H1 (cell line): ENCODE measurements around the gene CDC73. TPM values are rescaled to one million over a fixed set of nuclear protein-coding genes. Genes with fewer than 3 reads are reported as not detected.

Experiments used
- CTCF ChIA-PET: fragments of 300-600 bp; sonication (Branson Sonifier 250); formaldehyde crosslinking; loops from one replicate; lab custom pipeline; 2021; ENCODE audit not compliant: partially characterized antibody; lab: Charles Lee
- POLR2A ChIA-PET: fragments of 300-600 bp; sonication (Branson Sonifier 250); formaldehyde crosslinking; loops from one replicate; lab custom pipeline; 2021; ENCODE audit warnings: inconsistent platforms; ENCODE audit not compliant: partially characterized antibody; lab: Charles Lee
- DNase-seq, 2 experiments: peaks; one replicate each; pipeline versions ENCODE4 v3.0.0 to v3.0.0-alpha.2; 2010 to 2022; ENCODE audit warnings: low spot score in 2 of 2, low read depth in 1 of 2, mixed read lengths in 1 of 2
- FAIRE-seq: peaks from 2 replicates; lab custom pipeline; 2011; peaks lifted over from hg19 to GRCh38; lab: Jason Lieb, UNC
- H2AFZ ChIP-seq: 2 replicates; pipeline ENCODE4 v1.8.1; 2012; ENCODE audit warnings: low read length, inconsistent platforms
- H2AK5ac ChIP-seq: 2 replicates; pipeline ENCODE4 v1.6.1; 2013; ENCODE audit warnings: low read depth, low read length
- H2BK120ac ChIP-seq: replicated peaks from 2 replicates; pipeline ENCODE3; 2013; ENCODE audit warnings: low read depth, low read length, inconsistent platforms
- H2BK12ac ChIP-seq: 2 replicates; pipeline ENCODE4 v1.6.1; 2013; ENCODE audit warnings: low read depth, low read length
- H2BK15ac ChIP-seq: 2 replicates; pipeline ENCODE4 v1.6.1; 2013; ENCODE audit warnings: low read length
- H2BK20ac ChIP-seq: 2 replicates; pipeline ENCODE4 v1.6.1; 2013; ENCODE audit warnings: low read length
- H2BK5ac ChIP-seq: 2 replicates; pipeline ENCODE4 v1.6.1; 2013; ENCODE audit warnings: low read depth, low read length
- H3K14ac ChIP-seq: 2 replicates; pipeline ENCODE4 v1.6.1; 2013; ENCODE audit warnings: inconsistent platforms; ENCODE audit not compliant: insufficient read length
- H3K18ac ChIP-seq: 2 replicates; pipeline ENCODE4 v1.6.1; 2013; ENCODE audit warnings: low read length; ENCODE audit errors: extremely low read depth
- H3K23ac ChIP-seq: 2 replicates; pipeline ENCODE4 v1.6.1; 2013; ENCODE audit warnings: inconsistent platforms; ENCODE audit not compliant: insufficient read length
- H3K23me2 ChIP-seq: 2 replicates; pipeline ENCODE4 v1.6.1; 2013; ENCODE audit warnings: low read depth, low read length
- H3K27ac ChIP-seq: 2 replicates; pipeline ENCODE4 v1.6.1; 2011; ENCODE audit warnings: low read depth, low read length, inconsistent platforms
- H3K27me3 ChIP-seq, 4 experiments: replicated peaks in 1 of 4; 1 replicate in 1 of 4; 2 replicates in 3 of 4; pipeline versions ENCODE4 v1.6.1 to v1.8.1; 2011 to 2013; ENCODE audit warnings: low read length in 3 of 4, mild to moderate bottlenecking in 3 of 4, inconsistent platforms in 2 of 4, mixed read lengths in 2 of 4, moderate library complexity in 1 of 4; ENCODE audit not compliant: control insufficient read depth in 3 of 4, insufficient read depth in 3 of 4; ENCODE audit errors: extremely low read depth in 1 of 4
- H3K36me3 ChIP-seq, 4 experiments: 2 replicates each; pipeline versions ENCODE4 v1.6.1 to v1.8.1; 2011 to 2013; ENCODE audit warnings: mild to moderate bottlenecking in 4 of 4, low read length in 3 of 4, moderate library complexity in 2 of 4, control low read depth in 1 of 4, inconsistent platforms in 1 of 4; ENCODE audit not compliant: insufficient read depth in 4 of 4, control insufficient read depth in 2 of 4
- H3K4ac ChIP-seq: replicated peaks from 2 replicates; pipeline ENCODE3; 2013; ENCODE audit warnings: low read length, low read depth, mixed read lengths, inconsistent platforms; ENCODE audit not compliant: insufficient read length
- H3K4me1 ChIP-seq, 4 experiments: replicated peaks in 1 of 4; 1 replicate in 1 of 4; 2 replicates in 3 of 4; pipeline versions ENCODE4 v1.6.1 to v1.8.1; 2011 to 2013; ENCODE audit warnings: low read length in 3 of 4, inconsistent platforms in 2 of 4, mixed read lengths in 1 of 4; ENCODE audit not compliant: insufficient read depth in 4 of 4, control insufficient read depth in 3 of 4
- H3K4me2 ChIP-seq, 2 experiments: 2 replicates each; pipeline versions ENCODE4 v1.6.1 to v1.8.1; 2011 to 2013; ENCODE audit warnings: low read depth in 2 of 2, low read length in 2 of 2, control low read depth in 1 of 2, inconsistent platforms in 1 of 2, mild to moderate bottlenecking in 1 of 2; ENCODE audit not compliant: insufficient read depth in 1 of 2
- H3K4me3 ChIP-seq, 4 experiments: fragments of 200-600, 300-600 bp in 1 of 4; sonication (generic), shearing (Covaris generic), sonication (Bioruptor Twin) in 1 of 4; 2 replicates each; pipeline versions ENCODE4 v1.5.1 to v1.8.1; 2011 to 2016; ENCODE audit warnings: low read length in 4 of 4, low read depth in 3 of 4, control low read depth in 2 of 4, inconsistent platforms in 2 of 4, mild to moderate bottlenecking in 2 of 4, mixed read lengths in 1 of 4, moderate library complexity in 1 of 4; ENCODE audit not compliant: insufficient read depth in 2 of 4; ENCODE audit errors: extremely low read depth in 1 of 4
- H3K56ac ChIP-seq: replicated peaks from 2 replicates; pipeline ENCODE3; 2013; ENCODE audit warnings: low read depth, mild to moderate bottlenecking, mixed read lengths, low read length, inconsistent platforms; ENCODE audit not compliant: insufficient read length
- H3K79me1 ChIP-seq: 2 replicates; pipeline ENCODE4 v1.6.1; 2013; ENCODE audit warnings: low read depth, low read length, control low read depth
- H3K79me2 ChIP-seq, 2 experiments: 2 replicates each; pipeline versions ENCODE4 v1.6.1 to v1.8.1; 2012 to 2013; ENCODE audit warnings: low read length in 2 of 2, mild to moderate bottlenecking in 2 of 2, inconsistent platforms in 1 of 2; ENCODE audit not compliant: insufficient read depth in 2 of 2, control insufficient read depth in 1 of 2
- H3K9ac ChIP-seq, 4 experiments: replicated peaks in 1 of 4; 1 replicate in 1 of 4; 2 replicates in 3 of 4; pipeline versions ENCODE4 v1.6.1 to v1.8.1; 2011 to 2013; ENCODE audit warnings: low read depth in 3 of 4, low read length in 3 of 4, control low read depth in 2 of 4, mild to moderate bottlenecking in 2 of 4, moderate library complexity in 2 of 4, inconsistent platforms in 1 of 4; ENCODE audit errors: extremely low read depth in 1 of 4
- H3K9me3 ChIP-seq, 2 experiments: 2 replicates each; pipeline versions ENCODE4 v1.6.1 to v1.8.1; 2012 to 2013; ENCODE audit warnings: mild to moderate bottlenecking in 2 of 2, moderate library complexity in 2 of 2, control low read depth in 1 of 2, inconsistent platforms in 1 of 2, low read depth in 1 of 2, low read length in 1 of 2, mixed read lengths in 1 of 2; ENCODE audit not compliant: insufficient read depth in 2 of 2
- H4K20me1 ChIP-seq, 2 experiments: replicated peaks in 1 of 2; 2 replicates each; pipeline versions ENCODE3 to v1.8.1; 2011 to 2013; ENCODE audit warnings: inconsistent platforms in 2 of 2, low read length in 2 of 2, mild to moderate bottlenecking in 1 of 2; ENCODE audit not compliant: insufficient read depth in 2 of 2, control insufficient read depth in 1 of 2
- H4K5ac ChIP-seq: 2 replicates; pipeline ENCODE4 v1.6.1; 2013; ENCODE audit warnings: low read length, low read depth, mixed read lengths, inconsistent platforms; ENCODE audit not compliant: insufficient read length
- H4K8ac ChIP-seq: 2 replicates; pipeline ENCODE4 v1.8.0; 2013; ENCODE audit warnings: mild to moderate bottlenecking, moderate library complexity, low read length, inconsistent platforms; ENCODE audit not compliant: insufficient read depth; ENCODE audit errors: extremely low read depth
- H4K91ac ChIP-seq: replicated peaks from 2 replicates; pipeline ENCODE3; 2013; ENCODE audit warnings: low read length, mixed read lengths, inconsistent platforms; ENCODE audit not compliant: insufficient read length
- CBX5 ChIP-seq: fragments of 300-800, 300-1000 bp; sonication (generic); IDR thresholded peaks from 2 replicates; pipeline ENCODE4 v1.7.1; 2016; ENCODE audit warnings: antibody characterized with exemption, low read length, low read depth
- GABPA ChIP-seq: IDR thresholded peaks from 2 replicates; pipeline ENCODE4 v1.6.1; 2011; ENCODE audit warnings: mild to moderate bottlenecking, low read length, moderate library complexity, borderline replicate concordance; ENCODE audit not compliant: insufficient read depth
- GTF2F1 ChIP-seq: IDR thresholded peaks from 2 replicates; pipeline ENCODE4 v1.6.1; 2012; ENCODE audit warnings: low read depth, low read length, improper control_type of control experiment, borderline replicate concordance
- JUND ChIP-seq: IDR thresholded peaks from 2 replicates; pipeline ENCODE4 v1.6.1; 2011; ENCODE audit warnings: mild to moderate bottlenecking, improper control_type of control experiment, low read length
- KDM4A ChIP-seq: IDR thresholded peaks from one replicate; pipeline ENCODE4 v1.7.1; 2012; ENCODE audit warnings: low read depth, mild to moderate bottlenecking, moderate library complexity, low read length, inconsistent platforms; ENCODE audit not compliant: severe bottlenecking
- PHF8 ChIP-seq: fragments of 200-600 bp; sonication (generic); conservative IDR thresholded peaks from 2 replicates; pipeline ENCODE4 v1.7.1; 2012; ENCODE audit warnings: low read depth, mild to moderate bottlenecking, inconsistent platforms, low read length, moderate library complexity
- TBP ChIP-seq: IDR thresholded peaks from 2 replicates; pipeline ENCODE4 v1.6.1; 2011; ENCODE audit warnings: low read depth, low read length, improper control_type of control experiment
- WGBS, 2 experiments: shearing (Covaris generic) in 1 of 2; methylation state at CpG; one replicate each; pipeline versions ENCODE4 v1.1.6 to v1.1.7; 2013 to 2015; ENCODE audit warnings: low lambda C conversion rate in 2 of 2, mixed read lengths in 2 of 2, inconsistent platforms in 1 of 2, low coverage in 1 of 2, missing lambda C conversion rate in 1 of 2; ENCODE audit not compliant: insufficient replicate concordance in 2 of 2, insufficient coverage in 1 of 2, insufficient read length in 1 of 2; ENCODE audit errors: extremely low coverage in 1 of 2, missing lambda C conversion rate in 1 of 2; 5-methylcytosine and 5-hydroxymethylcytosine counted together
- long read RNA-seq, 2 experiments: library from RNA in 1 of 2; library from capped mRNA in 1 of 2; stranded (forward); transcript quantifications; one replicate each; pipeline ENCODE4 v2.0.0, GENCODE V29; 2021; ENCODE audit warnings: inconsistent platforms in 1 of 2
- polyA minus RNA-seq, 3 experiments: library from RNA; depleted of rRNA, polyadenylated mRNA; stranded (reverse); fragments of >200 nt; gene quantifications; 1 replicate in 2 of 3; 2 replicates in 1 of 3; pipeline ENCODE4 v1.2.3, GENCODE V29; 2011
- polyA plus RNA-seq, 7 experiments: library from polyadenylated mRNA; depleted of rRNA in 3 of 7; stranded (reverse) in 5 of 7; unstranded in 2 of 7; fragments of >200 nt in 5 of 7; fragments of 200-250 nt in 2 of 7; gene quantifications; 1 replicate in 5 of 7; 2 replicates in 1 of 7; 4 replicates in 1 of 7; pipeline versions ENCODE4 v1.2.1 to v1.2.3, GENCODE V29; 2011 to 2013; ENCODE audit warnings: missing spikeins in 2 of 7, mixed read lengths in 2 of 7
- total RNA-seq: library from RNA; stranded (reverse); fragmentation: NEBNext Ultra II Directional; extraction: Animal tissue kit (Norgen Biotek cat#: 25700); gene quantifications from 2 replicates; pipeline ENCODE4 v1.2.1, GENCODE V29; 2021

CDC73 gene
- total RNA-seq (61.2 and 64.0 TPM in 2 replicates), polyA plus RNA-seq (2011; rRNA removed) (6.5 and 9.8 TPM in 2 replicates), polyA minus RNA-seq (2011; rRNA and poly(A)+ RNA removed) (31.7 and 41.3 TPM in 2 replicates)
- polyA plus RNA-seq (2011; cell fraction: cytosol; rRNA removed), result 17.0 TPM
- polyA plus RNA-seq (2011; cell fraction: nucleus; rRNA removed), result 6.1 TPM
- 24.3 to 49.0 TPM (median 32.1 TPM) in 4 replicates for polyA plus RNA-seq (2012, experiment 1 of 2)
- polyA plus RNA-seq (2012, experiment 2 of 2), result 3.2 TPM
- polyA plus RNA-seq (2013, experiment 1 of 2), result 22.9 TPM
- 23.2 TPM for polyA plus RNA-seq (2013, experiment 2 of 2)
- polyA minus RNA-seq (2011; cell fraction: cytosol; rRNA and poly(A)+ RNA removed), result 21.9 TPM
- polyA minus RNA-seq (2011; cell fraction: nucleus; rRNA and poly(A)+ RNA removed), result 59.2 TPM
- long read RNA-seq, experiment 1, full-length matches to known transcripts, result 9 of 49 reads
- long read RNA-seq, experiment 1, partial matches to known transcripts, result 25 of 49 reads
- long read RNA-seq, experiment 1, other reads (novel, unspliced or antisense), result 15 of 49 reads
- long read RNA-seq, experiment 2, full-length matches to known transcripts, result 5 of 14 reads
- long read RNA-seq, experiment 2, partial matches to known transcripts, result 6 of 14 reads
- long read RNA-seq, experiment 2, other reads (novel, unspliced or antisense), result 3 of 14 reads

DNA sequence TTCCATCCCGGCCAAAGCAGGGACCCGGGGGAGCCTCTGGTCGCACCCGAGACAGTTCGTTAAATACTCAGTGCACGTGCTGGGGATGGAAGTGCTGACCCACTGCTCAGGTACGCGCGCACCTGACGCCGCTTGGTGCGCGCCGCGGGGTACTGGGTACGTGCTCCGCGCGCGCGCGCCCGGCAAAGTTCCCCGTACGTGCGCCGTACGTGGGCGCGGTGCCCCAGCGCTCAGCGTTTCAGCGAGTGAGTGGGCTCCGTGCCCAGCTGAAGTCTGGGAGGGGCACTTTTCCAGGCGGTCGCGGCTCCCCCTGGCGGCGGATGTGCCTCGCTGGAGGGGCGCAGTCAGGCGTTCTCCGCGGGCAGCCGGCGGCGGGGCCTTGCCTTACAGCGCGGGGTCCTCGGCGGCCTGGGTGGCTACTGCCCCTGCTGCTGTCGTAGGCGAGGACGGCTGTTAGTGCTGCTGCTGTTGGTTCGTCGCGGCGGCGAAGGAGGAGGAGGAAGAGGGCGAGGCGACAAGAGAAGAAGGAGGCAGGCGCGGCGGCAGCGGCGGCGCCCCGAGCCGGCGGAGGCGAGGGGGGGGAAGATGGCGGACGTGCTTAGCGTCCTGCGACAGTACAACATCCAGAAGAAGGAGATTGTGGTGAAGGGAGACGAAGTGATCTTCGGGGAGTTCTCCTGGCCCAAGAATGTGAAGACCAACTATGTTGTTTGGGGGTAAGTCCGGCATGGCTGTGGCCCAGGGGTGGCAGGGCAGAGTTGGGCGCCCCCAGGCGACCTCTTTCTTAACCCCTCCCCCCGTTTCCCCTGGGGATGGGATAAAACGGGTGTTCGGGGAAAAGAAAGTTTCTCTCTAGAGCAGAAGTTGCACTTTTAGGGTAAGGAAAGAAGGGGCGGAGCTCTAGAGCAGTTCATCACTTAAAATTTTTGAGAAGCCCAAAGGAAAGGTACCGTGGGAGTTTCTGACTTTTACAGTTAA, at the start of gene CDC73:
Gene CDC73, plus strand, starts transcription at position 416 of the 978 bp plus-strand sequence. Its CDS starts 170 bp downstream, at position 586.
- Histone ChIP-seq H2AFZ (peak within 1 kb of the TSS; percentile 95; the same call in 1 of the 2 replicates), H3K9me3 (no peaks in the 10 kb centered on the region), H3K36me3 (peaks cover 0 to 17% (median 4%) of the 10 kb centered on the region in 4 experiments; a peak in 4 of 8 replicates), H2BK5ac (peak within 1 kb of the TSS; percentile 99), H4K91ac (peak within 1 kb of the TSS; percentile 98), H4K5ac (peak within 1 kb of the TSS; percentile 99), H2BK20ac (no peak within 1 kb of the TSS), H3K4me1 (no peaks in the 10 kb centered on the region; a peak in 1 of 7 replicates), H3K56ac (peak within 1 kb of the TSS; percentile 96), H3K23ac (no peak within 1 kb of the TSS), H3K27ac (peak within 1 kb of the TSS; percentile 95), H3K23me2 (no peaks in the 10 kb centered on the region), H3K79me1 (no peaks in the 10 kb centered on the region), H3K79me2 (peaks cover 5 to 45% of the 10 kb centered on the region in 2 experiments), H4K8ac (peak within 1 kb of the TSS; percentile 96), H4K20me1 (no peaks in the 10 kb centered on the region), H3K4me3 (peak within 1 kb of the TSS; percentile 83 to 97 (median 95)), H2BK12ac (peak within 1 kb of the TSS; percentile 86; the same call in 1 of the 2 replicates), H3K4ac (peak within 1 kb of the TSS; percentile 84), H3K9ac (peak within 1 kb of the TSS; percentile 86 to 96 (median 95)), H3K14ac (peak within 1 kb of the TSS; percentile 21), H2BK15ac (peak within 1 kb of the TSS; percentile 99; the same call in 1 of the 2 replicates), H2BK120ac (peak within 1 kb of the TSS; percentile 94), H3K18ac (peak within 1 kb of the TSS; percentile 100), H2AK5ac (no peak within 1 kb of the TSS), H3K4me2 (peak within 1 kb of the TSS; percentile 58 to 68), H3K27me3 (no peaks in the 10 kb centered on the region)
- POLR2A ChIA-PET, result interaction anchor here (0.6 to 3.6 kb wide), 14 partner anchors 9 to 467 kb away, joined by 3 to 27 read pairs (median 4); partner anchors contain the start of genes B3GALT2, GLRX2, RO60 and UCHL5
- FAIRE-seq (no peak), DNase-seq (peak; percentile 83 to 99)
- 0% methylated on average over 58 of the region's 85 CpGs; no CpG with 5 or more reads in 1 of the 2 experiments for WGBS, 2 experiments
- CTCF ChIA-PET, result interaction anchor here (0.6 to 1.6 kb wide), 11 partner anchors 9 to 31 kb away, joined by 3 to 10 read pairs (median 4); partner anchors contain the start of gene GLRX2
- TF ChIP-seq PHF8 (peak; percentile 88), JUND (no peak), GABPA (no peak), TBP (peak; percentile 78), GTF2F1 (no peak; the same call in 1 of the 2 replicates), KDM4A (peak; percentile 43), CBX5 (no peak)
